HG03175 (cell line): Measurements from ENCODE around the gene PKN3.
"Not testable (repeated sequence)": the region's sequence is repeated elsewhere in the genome, so short reads cannot be mapped to it uniquely, and the experiment has no call there.

Source experiments
- ATAC-seq: cut with Tn5 transposase; IDR thresholded peaks from one replicate; pipeline ENCODE4 v1.9.1; 2021; ENCODE audit warnings: mild to moderate bottlenecking, moderate library complexity; ENCODE audit not compliant: unreplicated experiment

The PKN3 gene

GRCh38 chr9:128702445-128702948 is at the start of gene PKN3:
TSS of gene PKN3 (plus strand) at chr9:128702503. CDS start at chr9:128702916, 413 bp downstream.
- peak; percentile 77 for ATAC-seq

DNA sequence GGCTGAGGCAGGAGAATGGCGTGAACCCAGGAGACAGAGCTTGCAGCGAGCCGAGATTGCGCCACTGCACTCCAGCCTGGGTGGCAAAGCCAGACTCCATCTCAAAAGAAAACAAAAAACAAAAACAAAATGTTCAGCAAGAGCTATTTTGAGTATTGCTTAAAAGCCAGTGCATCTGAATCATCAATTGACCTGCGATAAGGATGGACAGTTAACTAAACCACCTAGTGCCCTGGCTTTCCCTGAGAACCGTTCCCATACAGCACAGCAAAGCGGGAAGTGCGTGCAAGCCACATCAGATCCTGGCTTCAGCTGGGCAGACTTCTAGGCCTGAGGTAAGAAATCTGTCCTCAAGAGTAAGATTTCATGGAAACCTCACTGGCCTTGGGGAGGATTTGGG is 48.4 kb upstream of the PKN3 start:
- no peak for ATAC-seq

DNA sequence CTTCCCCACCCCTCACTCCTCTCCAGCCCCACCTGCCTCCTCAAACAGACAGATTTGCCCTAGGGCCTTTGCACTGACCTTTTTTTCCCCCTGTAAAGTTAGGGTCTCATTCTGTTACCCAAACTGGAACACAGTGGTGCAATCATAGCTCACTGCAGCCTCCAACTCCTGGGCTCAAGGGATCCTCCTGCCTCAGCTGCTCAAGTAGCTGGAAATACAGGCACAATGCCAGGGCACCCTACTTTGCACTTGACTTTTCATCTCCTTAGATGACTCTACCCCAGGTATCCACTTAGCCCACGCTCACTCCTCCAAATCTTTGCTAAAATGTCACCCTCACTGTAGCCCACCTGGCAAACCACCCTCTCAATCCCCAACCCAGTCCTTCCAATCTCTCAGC is 47.8 kb upstream of the PKN3 start:
- ATAC-seq: no peak

- peak; percentile 70 for ATAC-seq
Observed at GRCh38 chr9:128656416-128657343, 45.6 kb upstream of the PKN3 start, which contains the start of gene DYNC2I2. TSS of gene DYNC2I2 (minus strand) at chr9:128656847. CDS start at chr9:128656726, 121 bp downstream.

DNA sequence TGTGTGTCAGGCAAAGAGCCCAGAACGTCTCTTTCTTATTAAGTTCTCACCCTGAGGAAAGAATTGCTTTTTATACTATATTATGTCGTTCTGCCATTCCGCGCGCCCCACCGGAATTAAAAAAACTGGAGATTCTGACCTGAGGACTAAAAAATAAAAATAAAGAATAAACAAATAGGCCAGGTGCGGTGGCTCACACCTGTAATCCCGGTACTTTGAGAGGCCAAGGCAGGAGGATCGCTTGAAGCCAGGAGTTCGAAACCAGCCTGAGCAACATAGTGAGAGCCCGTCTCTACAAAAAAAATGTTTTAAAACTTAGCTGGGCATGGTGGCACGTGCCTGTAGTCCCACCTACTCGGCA is 45.0 kb upstream of the PKN3 start:
- ATAC-seq: no peak

DNA sequence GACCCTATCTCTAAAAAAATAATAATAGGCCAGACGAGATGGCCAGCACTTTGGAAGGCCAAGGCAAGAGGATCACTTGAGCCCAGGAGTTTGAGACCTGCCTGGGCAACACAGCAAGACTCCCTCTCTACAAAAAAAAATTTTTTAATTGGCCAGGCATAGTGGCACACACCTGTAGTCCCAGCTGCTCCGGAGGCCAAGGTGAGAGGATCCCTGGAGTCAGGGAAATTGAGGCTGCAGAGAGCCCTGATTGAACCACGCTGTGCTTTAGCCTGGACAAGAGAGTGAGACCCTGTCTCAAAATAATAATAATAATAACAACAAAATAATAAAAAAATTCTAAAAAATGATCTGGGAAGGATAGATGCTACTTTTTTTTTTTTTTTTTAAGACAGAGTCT is 44.5 kb upstream of the PKN3 start:
- ATAC-seq: no peak

DNA sequence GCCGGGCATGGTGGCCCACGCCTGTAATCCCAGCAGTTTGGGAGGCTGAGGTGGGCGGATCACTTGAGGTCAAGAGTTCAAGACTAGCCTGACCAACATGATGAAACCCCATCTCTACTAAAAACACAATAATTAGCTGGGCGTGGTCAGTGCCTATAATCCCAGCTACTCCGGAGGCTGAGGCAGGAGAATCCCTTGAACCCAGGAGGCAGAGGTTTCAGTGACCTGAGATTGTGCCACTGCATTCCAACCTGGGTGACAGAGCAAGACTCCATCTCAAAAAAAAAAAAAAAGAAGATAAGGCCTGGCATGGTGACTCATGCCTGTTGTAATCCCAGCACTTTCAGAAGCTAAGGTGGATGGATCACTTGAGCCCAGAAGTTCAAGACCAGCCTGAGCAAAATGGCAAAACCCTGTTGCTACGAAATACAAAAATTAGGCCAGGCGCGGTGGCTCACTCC is 35.8 kb upstream of the PKN3 start:
- not testable (repeated sequence) for ATAC-seq

- no peak for ATAC-seq
Observed at GRCh38 chr9:128669786-128670185, 32.5 kb upstream of the PKN3 start.

DNA sequence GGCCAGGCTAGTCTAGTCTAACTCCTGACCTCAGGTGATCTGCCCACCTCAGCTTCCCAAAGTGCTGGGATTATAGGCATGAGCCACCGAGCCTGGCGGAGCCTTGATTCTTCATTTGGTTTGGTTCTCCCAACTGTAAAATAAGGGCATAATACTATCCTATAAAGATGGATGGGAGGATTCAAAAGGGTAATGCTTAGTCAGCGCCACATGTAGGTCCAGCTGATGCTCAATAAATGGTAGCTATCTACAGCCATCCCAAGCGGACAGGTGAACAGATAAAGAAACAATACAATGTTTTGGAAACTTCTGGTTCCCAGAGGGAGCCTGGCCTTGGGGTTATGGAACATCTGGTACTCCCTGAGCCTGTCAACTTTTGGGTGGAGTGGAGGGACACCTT is 26.9 kb upstream of the PKN3 start:
- ATAC-seq: no peak

DNA sequence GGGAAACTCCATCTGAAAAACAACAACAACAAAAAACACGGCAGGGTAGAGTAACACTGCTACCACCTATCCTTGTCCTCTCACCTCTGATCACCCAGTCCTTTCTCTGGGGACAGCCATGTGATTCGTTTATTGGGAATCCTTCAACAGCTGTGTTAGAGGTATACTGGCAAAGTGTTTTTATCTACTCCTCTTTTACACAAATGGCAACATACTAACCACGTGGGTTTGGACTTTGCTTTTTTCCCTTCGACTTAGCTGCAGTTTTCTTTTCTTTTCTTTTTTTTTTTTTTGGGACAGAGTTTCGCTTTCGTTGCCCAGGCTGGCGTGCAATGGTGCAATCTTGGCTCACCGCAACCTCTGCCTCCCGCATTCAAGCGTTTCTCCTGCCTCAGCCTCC is 24.5 kb upstream of the PKN3 start:
- no peak for ATAC-seq

GRCh38 chr9:128683340-128684064 is 18.8 kb upstream of the PKN3 start:
- ATAC-seq: peak; percentile 36

GRCh38 chr9:128684065-128684324 is 18.3 kb upstream of the PKN3 start:
- peak; percentile 1 for ATAC-seq

GRCh38 chr9:128684325-128685199 is 17.7 kb upstream of the PKN3 start:
- peak; percentile 37 for ATAC-seq

DNA sequence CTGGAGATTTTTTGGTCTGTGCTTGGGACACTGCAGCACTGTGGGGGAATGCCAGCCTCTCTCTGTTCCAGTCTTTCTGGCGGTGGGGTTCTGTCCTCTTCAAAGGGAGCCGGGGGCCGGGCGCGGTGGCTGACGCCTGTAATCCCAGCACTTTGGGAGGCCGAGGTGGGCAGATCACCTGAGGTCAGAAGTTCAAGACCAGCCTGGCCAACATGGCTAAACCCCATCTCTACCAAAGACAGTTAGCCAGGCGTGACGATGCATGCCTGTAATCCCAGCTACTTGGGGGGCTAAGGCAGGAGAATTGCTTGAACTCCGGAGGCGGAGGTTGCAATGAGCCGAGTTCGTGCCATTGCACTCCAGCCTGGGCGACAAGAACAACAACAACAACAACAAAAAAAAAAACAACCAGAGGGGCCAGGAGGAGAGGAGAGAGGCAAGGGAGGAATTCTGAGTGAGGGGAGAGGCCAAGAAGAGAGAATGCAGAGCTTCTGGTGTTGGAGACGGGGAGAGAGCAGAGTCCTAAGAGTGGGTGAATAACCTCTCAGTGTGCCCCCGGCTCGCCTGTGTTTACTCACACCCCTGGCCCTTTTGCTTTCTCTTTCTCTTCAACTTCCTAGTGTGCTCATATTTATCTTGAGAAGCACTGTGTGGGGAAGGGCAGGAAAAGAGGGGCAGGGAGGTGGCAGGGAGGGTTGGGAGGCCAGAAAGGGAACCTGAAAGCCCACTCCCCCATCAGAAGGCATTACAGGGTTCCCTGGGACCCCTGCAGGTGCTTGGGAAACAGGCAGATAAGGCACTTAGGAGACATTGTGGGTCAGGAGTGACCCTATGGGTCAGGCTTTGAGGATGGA is 16.4 kb upstream of the PKN3 start:
- ATAC-seq: no peak

GRCh38 chr9:128687453-128687852 is 14.8 kb upstream of the PKN3 start:
- ATAC-seq: no peak

GRCh38 chr9:128688501-128689292 is 13.6 kb upstream of the PKN3 start, which contains the start of gene SET:
TSS of gene SET (plus strand) at chr9:128689222. CDS start at chr9:128689583, 361 bp downstream.
- ATAC-seq: peak; percentile 70

GRCh38 chr9:128689293-128689774 is 13.0 kb upstream of the PKN3 start:
- no peak for ATAC-seq

GRCh38 chr9:128689820-128690683 is 12.3 kb upstream of the PKN3 start:
- ATAC-seq: no peak
